Left ventricle myocardium inferior (tissue), 1 donor: ENCODE data around the gene ANTXR1. TPM values are rescaled to one million over a fixed set of nuclear protein-coding genes. Genes with fewer than 3 reads are reported as not detected.

ENCODE experiments used
- DNase-seq: peaks from one replicate; pipeline ENCODE4 v3.0.0-alpha.2; 2020
- H3K27ac ChIP-seq: fragments of 200-600 bp; replicated peaks from 2 replicates; pipeline ENCODE4 v1.8.0; 2021
- H3K27me3 ChIP-seq: fragments of 200-600 bp; 2 replicates; pipeline ENCODE4 v1.8.0; 2021; ENCODE audit warnings: low read depth
- H3K36me3 ChIP-seq: fragments of 200-600 bp; 2 replicates; pipeline ENCODE4 v1.8.0; 2021
- H3K4me1 ChIP-seq: fragments of 200-600 bp; 2 replicates; pipeline ENCODE4 v1.8.0; 2021
- H3K4me3 ChIP-seq: fragments of 200-600 bp; 2 replicates; pipeline ENCODE4 v1.8.0; 2021; ENCODE audit warnings: mild to moderate bottlenecking, moderate library complexity
- H3K9me3 ChIP-seq: fragments of 200-600 bp; replicated peaks from 2 replicates; pipeline ENCODE4 v1.8.0; 2021
- intact Hi-C: fragments of 100-400 bp; cut with micrococcal nuclease; formaldehyde crosslinking; loops from one replicate; pipeline ENCODE4 v1.11.0; 2022
- total RNA-seq: library from RNA; stranded (reverse); fragmentation: NEBNext Ultra II Directional; extraction: Animal tissue kit (Norgen Biotek cat#: 25700); gene quantifications from one replicate; pipeline ENCODE4 v1.2.1, GENCODE V29; 2021
- TF ChIP-seq, protein P1 (sequence below): fragments of 200-600 bp; IDR thresholded peaks from 2 replicates; pipeline ENCODE4 v1.8.0; 2021; ENCODE audit warnings: antibody characterized with exemption, mild to moderate bottlenecking, borderline replicate concordance
- donor health status: DM: no; HTN: yes; CAD: no; lungs with severe emphysema.

ANTXR1 gene
- total RNA-seq, 1 donor from 2014 or later = 23.3 TPM

DNA sequence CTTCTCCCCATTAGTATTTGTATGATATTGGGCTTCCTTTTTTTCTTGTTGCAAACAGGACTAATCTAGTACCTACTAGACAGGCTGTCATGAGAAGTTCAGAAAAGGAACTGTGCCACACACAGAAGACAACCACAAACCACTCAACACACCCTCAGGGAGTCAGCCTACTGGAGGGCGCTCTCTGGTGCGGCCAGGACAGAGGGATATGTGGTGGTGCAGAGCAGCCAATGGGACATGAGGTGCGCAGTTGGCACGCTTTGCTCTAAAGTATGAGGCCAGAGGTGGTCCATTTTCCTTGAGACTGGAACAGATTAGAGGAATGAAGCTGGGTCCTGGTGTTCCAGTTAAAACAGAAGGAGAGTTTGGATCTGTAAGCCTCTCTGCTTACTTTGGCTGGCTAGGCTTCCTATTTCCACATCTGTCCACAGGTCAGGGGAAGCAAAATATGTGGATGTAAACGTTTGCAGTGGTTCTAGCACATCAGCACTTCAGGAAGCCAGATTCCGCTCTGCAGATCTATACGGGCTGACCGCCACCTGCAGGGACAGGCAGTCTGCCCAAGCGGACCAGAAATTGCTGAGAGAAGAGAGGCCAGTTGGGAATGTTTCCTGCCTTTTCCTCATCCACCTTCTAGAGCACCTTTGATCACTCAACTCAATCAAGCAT lies 260.0 kb downstream of the ANTXR1 start:
- no peak for DNase-seq
- Histone ChIP-seq H3K36me3 (no peaks in the 10 kb centered on the region), H3K4me3 (no peak overlapping the region), H3K27ac (no peak overlapping the region), H3K27me3 (no peaks in the 10 kb centered on the region), H3K4me1 (no peaks in the 10 kb centered on the region), H3K9me3 (no peaks in the 10 kb centered on the region)
- intact Hi-C loops = no loop called here
- TF ChIP-seq, protein P1, sequence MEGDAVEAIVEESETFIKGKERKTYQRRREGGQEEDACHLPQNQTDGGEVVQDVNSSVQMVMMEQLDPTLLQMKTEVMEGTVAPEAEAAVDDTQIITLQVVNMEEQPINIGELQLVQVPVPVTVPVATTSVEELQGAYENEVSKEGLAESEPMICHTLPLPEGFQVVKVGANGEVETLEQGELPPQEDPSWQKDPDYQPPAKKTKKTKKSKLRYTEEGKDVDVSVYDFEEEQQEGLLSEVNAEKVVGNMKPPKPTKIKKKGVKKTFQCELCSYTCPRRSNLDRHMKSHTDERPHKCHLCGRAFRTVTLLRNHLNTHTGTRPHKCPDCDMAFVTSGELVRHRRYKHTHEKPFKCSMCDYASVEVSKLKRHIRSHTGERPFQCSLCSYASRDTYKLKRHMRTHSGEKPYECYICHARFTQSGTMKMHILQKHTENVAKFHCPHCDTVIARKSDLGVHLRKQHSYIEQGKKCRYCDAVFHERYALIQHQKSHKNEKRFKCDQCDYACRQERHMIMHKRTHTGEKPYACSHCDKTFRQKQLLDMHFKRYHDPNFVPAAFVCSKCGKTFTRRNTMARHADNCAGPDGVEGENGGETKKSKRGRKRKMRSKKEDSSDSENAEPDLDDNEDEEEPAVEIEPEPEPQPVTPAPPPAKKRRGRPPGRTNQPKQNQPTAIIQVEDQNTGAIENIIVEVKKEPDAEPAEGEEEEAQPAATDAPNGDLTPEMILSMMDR = peak; percentile 20

DNA sequence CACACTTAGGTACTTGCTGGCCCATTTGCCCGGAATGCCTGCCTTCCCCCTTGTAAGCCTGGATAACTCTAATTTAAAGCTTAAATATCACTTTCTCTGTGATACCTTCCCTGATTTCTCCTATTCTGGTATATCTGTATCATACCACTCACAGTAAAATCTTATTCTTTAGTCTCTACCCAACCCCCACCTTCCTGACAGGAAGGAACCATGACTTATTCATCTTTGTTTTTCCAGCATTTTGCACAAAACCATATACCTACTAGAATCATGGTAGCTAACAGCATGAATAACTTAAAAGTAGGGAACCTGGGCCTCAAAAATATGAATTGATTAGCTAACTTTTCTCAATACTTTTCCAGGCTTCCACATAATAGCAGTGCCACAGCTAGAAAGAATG lies 262.5 kb downstream of the ANTXR1 start:
- Histone ChIP-seq H3K4me3 (no peak overlapping the region), H3K27ac (no peak overlapping the region), H3K27me3 (no peaks in the 10 kb centered on the region), H3K4me1 (no peaks in the 10 kb centered on the region), H3K9me3 (no peaks in the 10 kb centered on the region), H3K36me3 (no peaks in the 10 kb centered on the region)
- TF ChIP-seq, protein P1 = no peak
- intact Hi-C loops = no loop called here
- DNase-seq = no peak

DNA sequence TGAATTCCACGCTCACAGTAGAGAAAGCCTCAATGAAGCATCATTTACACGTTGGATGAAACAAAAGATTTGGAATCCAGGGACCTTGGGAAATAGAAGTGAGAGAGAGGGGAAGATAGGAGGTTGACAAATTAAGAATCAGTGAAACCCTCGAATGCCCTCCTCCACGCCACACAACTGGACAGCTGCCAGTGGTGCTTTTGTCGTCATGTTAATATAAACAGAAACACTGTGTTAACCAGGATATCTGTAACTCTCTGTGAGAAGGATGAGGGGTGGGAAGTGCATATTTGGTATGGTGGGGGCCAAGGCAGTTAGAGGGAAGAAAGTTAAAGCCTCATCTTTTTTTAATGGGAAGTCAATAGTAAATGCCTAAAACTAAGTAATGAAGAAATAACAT lies 265.4 kb downstream of the ANTXR1 start:
- no peaks in the 10 kb centered on the region for H3K27me3 ChIP-seq
- H3K27ac ChIP-seq = no peak overlapping the region
- no peaks in the 10 kb centered on the region for H3K36me3 ChIP-seq
- H3K4me1 ChIP-seq = no peaks in the 10 kb centered on the region
- intact Hi-C loops = no loop called here
- TF ChIP-seq, protein P1 = no peak
- DNase-seq = no peak
- no peak overlapping the region for H3K4me3 ChIP-seq
- H3K9me3 ChIP-seq = no peaks in the 10 kb centered on the region

DNA sequence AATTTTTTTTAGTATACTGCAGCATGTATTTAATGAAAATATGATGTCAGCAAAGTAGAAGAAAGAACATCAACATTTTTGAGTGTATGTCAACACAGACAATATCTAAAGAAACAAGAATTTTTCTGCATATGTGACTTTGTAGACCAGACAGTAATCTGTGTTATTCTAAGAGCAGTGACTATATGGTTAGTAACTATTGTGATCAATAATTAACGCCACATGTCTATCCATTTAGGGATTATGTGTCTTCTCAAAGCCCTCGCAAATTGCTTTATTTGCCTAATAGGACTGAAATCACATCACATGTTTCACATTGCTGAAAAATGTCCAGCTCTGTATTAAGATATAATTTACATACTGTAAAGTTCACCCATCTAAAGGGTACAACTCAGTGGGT lies 266.2 kb downstream of the ANTXR1 start:
- Histone ChIP-seq H3K9me3 (no peaks in the 10 kb centered on the region), H3K27ac (no peak overlapping the region), H3K27me3 (no peaks in the 10 kb centered on the region), H3K36me3 (no peaks in the 10 kb centered on the region), H3K4me3 (no peak overlapping the region), H3K4me1 (no peaks in the 10 kb centered on the region)
- intact Hi-C loops = no loop called here
- DNase-seq = no peak
- TF ChIP-seq, protein P1 = no peak

DNA sequence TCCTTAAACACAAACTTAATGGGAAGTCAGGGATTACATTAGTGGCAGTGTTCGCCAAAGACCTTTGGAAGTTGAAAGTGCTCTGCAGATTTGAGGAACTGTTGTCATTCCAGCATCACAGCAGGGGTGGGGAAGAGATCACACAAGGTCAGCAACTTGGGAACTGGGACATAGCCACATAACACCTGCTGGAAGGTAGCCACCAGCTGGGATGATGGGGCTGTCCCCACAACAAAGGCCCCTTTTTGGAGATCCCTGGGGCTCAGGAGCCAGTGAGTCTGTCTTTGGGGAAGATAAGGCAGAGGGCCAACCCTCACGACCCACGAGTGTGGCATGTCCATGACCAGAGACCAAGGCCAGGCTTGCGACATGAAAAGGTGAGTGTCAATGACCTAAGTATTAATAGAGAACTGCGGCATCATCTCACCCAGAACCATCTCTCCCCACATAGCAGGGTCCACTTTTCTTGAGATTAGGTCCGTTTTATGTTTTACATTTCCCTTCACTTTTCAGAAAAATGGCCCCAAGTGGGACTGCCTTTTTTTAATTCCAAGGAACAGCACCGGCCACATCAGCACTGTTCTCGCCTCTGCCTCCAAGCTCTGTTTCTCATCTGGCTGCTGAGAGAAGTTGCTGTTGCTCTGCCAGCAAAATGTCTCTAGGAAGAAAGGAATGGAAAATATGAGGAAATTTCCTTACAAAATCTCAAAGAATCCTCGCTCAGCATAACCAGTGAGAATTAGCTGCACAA lies 267.1 kb downstream of the ANTXR1 start:
- H3K27ac ChIP-seq = no peak overlapping the region
- no peaks in the 10 kb centered on the region for H3K9me3 ChIP-seq
- no peaks in the 10 kb centered on the region for H3K36me3 ChIP-seq
- no peaks in the 10 kb centered on the region for H3K27me3 ChIP-seq
- intact Hi-C loops = no loop called here
- H3K4me1 ChIP-seq = no peaks in the 10 kb centered on the region
- DNase-seq = no peak
- TF ChIP-seq, protein P1 = no peak
- H3K4me3 ChIP-seq = no peak overlapping the region
